Hepatocyte (in vitro differentiated cells): Measurements from ENCODE around the gene CDC42EP1. TPM values are rescaled to one million over a fixed set of nuclear protein-coding genes. Genes with fewer than 3 reads are reported as not detected.
"Not testable (repeated sequence)": the region's sequence is repeated elsewhere in the genome, so short reads cannot be mapped to it uniquely, and the experiment has no call there.

Source experiments
- DNase-seq: peaks from one replicate; pipeline ENCODE4 v3.0.0-alpha.2; 2016; ENCODE audit warnings: low spot score
- H2AFZ ChIP-seq: fragments of 200-600 bp; sonication (generic); 2 replicates; pipeline ENCODE4 v1.6.0; 2016; ENCODE audit warnings: antibody characterized with exemption, mild to moderate bottlenecking
- H3K27ac ChIP-seq: fragments of 200-600 bp; sonication (generic); 2 replicates; pipeline ENCODE4 v1.5.1; 2016; ENCODE audit warnings: mild to moderate bottlenecking
- H3K27me3 ChIP-seq: fragments of 200-600 bp; sonication (generic); 2 replicates; pipeline ENCODE4 v1.6.1; 2016
- H3K36me3 ChIP-seq: fragments of 200-600 bp; sonication (generic); replicated peaks from 2 replicates; pipeline ENCODE4 v1.5.1; 2016; ENCODE audit warnings: low read depth; ENCODE audit not compliant: insufficient read depth
- H3K4me1 ChIP-seq: fragments of 200-600 bp; sonication (generic); 2 replicates; pipeline ENCODE4 v1.5.1; 2016; ENCODE audit warnings: mild to moderate bottlenecking, moderate library complexity; ENCODE audit not compliant: insufficient read depth
- H3K4me2 ChIP-seq: fragments of 200-600 bp; sonication (generic); 2 replicates; pipeline ENCODE4 v1.6.0; 2016
- H3K4me3 ChIP-seq: fragments of 200-600 bp; sonication (generic); 2 replicates; pipeline ENCODE4 v1.5.1; 2016; ENCODE audit warnings: mild to moderate bottlenecking
- H3K79me2 ChIP-seq: fragments of 200-600 bp; sonication (generic); 2 replicates; pipeline ENCODE4 v1.6.0; 2017; ENCODE audit warnings: mild to moderate bottlenecking
- H3K9me2 ChIP-seq: fragments of 200-600 bp; sonication (generic); replicated peaks from 2 replicates; pipeline ENCODE4 v1.6.0; 2017; ENCODE audit warnings: mild to moderate bottlenecking; ENCODE audit not compliant: insufficient read depth
- H3K9me3 ChIP-seq: fragments of 200-600 bp; sonication (generic); 2 replicates; pipeline ENCODE4 v1.5.1; 2016; ENCODE audit warnings: low read depth, mild to moderate bottlenecking
- H4K20me1 ChIP-seq: fragments of 200-600 bp; sonication (generic); 2 replicates; pipeline ENCODE4 v1.6.0; 2016; ENCODE audit warnings: mild to moderate bottlenecking; ENCODE audit not compliant: insufficient read depth, poor library complexity, severe bottlenecking
- EZH2 ChIP-seq: fragments of 200-600 bp; sonication (generic); IDR thresholded peaks from 2 replicates; pipeline ENCODE4 v1.6.1; 2016; ENCODE audit warnings: antibody characterized with exemption, mild to moderate bottlenecking, borderline replicate concordance
- EZH2phosphoT487 ChIP-seq: fragments of 200-600 bp; sonication (generic); IDR thresholded peaks from one replicate; pipeline ENCODE4 v1.6.1; 2018; ENCODE audit warnings: antibody characterized with exemption, mild to moderate bottlenecking, low read depth, moderate library complexity; ENCODE audit not compliant: unreplicated experiment, severe bottlenecking
- WGBS: methylation state at CpG from one replicate; pipeline ENCODE4 v1.1.6; 2016; ENCODE audit warnings: low lambda C conversion rate; ENCODE audit errors: missing lambda C conversion rate; 5-methylcytosine and 5-hydroxymethylcytosine counted together
- polyA plus RNA-seq: library from polyadenylated mRNA; unstranded; fragments of >200 nt; fragmentation: Nextera tagmentation; extraction: Ambion mirVana; gene quantifications from 2 replicates; pipeline ENCODE4 v1.2.1, GENCODE V29; 2016
- total RNA-seq: library from RNA; depleted of rRNA; stranded (reverse); fragments of >200 nt; gene quantifications from 2 replicates; pipeline ENCODE4 v1.2.3, GENCODE V29; 2014
- TF ChIP-seq, protein P1 (sequence below): fragments of 200-600 bp; sonication (generic); IDR thresholded peaks from 2 replicates; pipeline ENCODE4 v1.5.1; 2016; ENCODE audit warnings: antibody characterized with exemption, mild to moderate bottlenecking; ENCODE audit not compliant: poor library complexity

CDC42EP1 gene
- total and polyA plus RNA-seq, 2 experiments from 2014 or later = 34.6 to 149 TPM

DNA sequence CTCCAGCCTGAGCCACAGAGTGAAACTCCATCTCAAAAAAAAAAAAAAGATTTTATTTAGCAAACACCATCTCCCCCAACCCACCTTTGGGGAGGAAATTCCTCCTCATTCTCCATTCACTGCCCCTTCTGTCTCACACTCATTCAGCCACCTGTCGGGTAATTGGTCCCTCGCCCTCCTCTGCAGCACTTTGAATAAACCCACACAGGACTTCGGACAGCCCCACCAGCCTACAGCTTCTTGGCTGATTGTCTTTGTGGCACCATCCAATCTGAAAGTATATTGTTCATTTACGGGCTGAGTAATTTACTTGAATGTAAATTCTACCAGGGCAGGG is 40.9 kb downstream of the CDC42EP1 start:
- no peaks in the 10 kb centered on the region for H3K79me2 ChIP-seq
- peak overlapping the region; percentile 65 for H3K4me2 ChIP-seq
- no peak for DNase-seq
- H2AFZ ChIP-seq = no peak overlapping the region
- H4K20me1 ChIP-seq = no peaks in the 10 kb centered on the region
- H3K9me3 ChIP-seq = no peaks in the 10 kb centered on the region
- 41% methylated on average over 4 of the region's 4 CpGs for WGBS
- H3K4me3 ChIP-seq = no peak overlapping the region
- H3K9me2 ChIP-seq = no peaks in the 10 kb centered on the region
- peak overlapping the region; percentile 46 for H3K27ac ChIP-seq
- no peaks in the 10 kb centered on the region for H3K27me3 ChIP-seq
- no peaks in the 10 kb centered on the region for H3K36me3 ChIP-seq
- TF ChIP-seq EZH2phosphoT487 (no peak), EZH2 (no peak)
- TF ChIP-seq, protein P1, sequence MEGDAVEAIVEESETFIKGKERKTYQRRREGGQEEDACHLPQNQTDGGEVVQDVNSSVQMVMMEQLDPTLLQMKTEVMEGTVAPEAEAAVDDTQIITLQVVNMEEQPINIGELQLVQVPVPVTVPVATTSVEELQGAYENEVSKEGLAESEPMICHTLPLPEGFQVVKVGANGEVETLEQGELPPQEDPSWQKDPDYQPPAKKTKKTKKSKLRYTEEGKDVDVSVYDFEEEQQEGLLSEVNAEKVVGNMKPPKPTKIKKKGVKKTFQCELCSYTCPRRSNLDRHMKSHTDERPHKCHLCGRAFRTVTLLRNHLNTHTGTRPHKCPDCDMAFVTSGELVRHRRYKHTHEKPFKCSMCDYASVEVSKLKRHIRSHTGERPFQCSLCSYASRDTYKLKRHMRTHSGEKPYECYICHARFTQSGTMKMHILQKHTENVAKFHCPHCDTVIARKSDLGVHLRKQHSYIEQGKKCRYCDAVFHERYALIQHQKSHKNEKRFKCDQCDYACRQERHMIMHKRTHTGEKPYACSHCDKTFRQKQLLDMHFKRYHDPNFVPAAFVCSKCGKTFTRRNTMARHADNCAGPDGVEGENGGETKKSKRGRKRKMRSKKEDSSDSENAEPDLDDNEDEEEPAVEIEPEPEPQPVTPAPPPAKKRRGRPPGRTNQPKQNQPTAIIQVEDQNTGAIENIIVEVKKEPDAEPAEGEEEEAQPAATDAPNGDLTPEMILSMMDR = no peak
- H3K4me1 ChIP-seq = no peaks in the 10 kb centered on the region

DNA sequence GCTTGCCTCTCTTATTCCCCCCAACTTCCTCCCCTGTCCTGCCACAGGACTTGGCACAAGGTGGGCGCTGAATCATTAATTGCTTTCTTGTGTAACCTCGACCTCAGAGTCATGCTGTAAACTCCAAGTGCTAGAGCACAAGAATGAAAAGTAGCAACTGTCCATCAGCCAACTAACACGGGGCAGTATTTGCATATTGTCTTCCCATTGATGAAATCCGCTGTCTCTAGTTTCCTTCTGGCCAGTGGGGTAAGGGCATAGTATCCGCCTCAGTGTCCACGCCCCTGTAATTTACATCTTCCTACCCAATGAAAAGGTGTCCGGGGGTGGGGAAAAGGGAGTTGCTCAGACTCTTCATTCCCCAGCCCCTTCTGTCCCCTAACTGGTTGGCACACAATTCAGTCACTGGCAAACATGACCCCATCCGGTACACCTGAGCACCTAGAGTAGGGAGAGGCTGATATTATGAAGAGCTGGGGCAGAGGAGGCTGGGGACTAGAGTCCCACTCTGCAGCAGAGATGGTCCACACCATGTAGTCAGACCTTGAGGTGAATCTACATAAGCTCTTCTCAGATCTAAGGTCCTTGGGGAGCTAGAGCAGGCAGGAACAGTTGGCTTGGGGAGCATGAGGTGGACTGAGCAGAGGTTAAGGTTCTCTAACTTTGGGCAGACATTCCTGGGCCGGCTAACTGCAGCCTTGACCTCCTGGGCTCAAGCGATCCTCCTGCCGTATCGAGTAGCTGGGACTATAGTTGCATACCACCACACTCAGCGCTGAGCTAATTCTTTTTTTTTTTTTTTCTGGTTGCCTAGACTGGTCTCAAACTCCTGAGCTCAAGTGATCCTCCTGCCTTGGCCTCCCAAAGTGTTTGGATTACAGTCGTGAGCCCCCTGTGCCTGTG is 41.5 kb downstream of the CDC42EP1 start:
- Histone ChIP-seq H3K4me2 (peak overlapping the region; percentile 65), H2AFZ (no peak overlapping the region), H3K79me2 (no peaks in the 10 kb centered on the region), H4K20me1 (no peaks in the 10 kb centered on the region), H3K9me2 (no peaks in the 10 kb centered on the region), H3K9me3 (no peaks in the 10 kb centered on the region), H3K4me3 (no peak overlapping the region), H3K36me3 (no peaks in the 10 kb centered on the region), H3K4me1 (no peaks in the 10 kb centered on the region), H3K27ac (peak overlapping the region; percentile 46), H3K27me3 (no peaks in the 10 kb centered on the region)
- no peak for TF ChIP-seq EZH2phosphoT487
- no peak for TF ChIP-seq EZH2
- TF ChIP-seq, protein P1 = no peak
- WGBS = 41% methylated on average over 14 of the region's 14 CpGs
- DNase-seq = peak; percentile 77

DNA sequence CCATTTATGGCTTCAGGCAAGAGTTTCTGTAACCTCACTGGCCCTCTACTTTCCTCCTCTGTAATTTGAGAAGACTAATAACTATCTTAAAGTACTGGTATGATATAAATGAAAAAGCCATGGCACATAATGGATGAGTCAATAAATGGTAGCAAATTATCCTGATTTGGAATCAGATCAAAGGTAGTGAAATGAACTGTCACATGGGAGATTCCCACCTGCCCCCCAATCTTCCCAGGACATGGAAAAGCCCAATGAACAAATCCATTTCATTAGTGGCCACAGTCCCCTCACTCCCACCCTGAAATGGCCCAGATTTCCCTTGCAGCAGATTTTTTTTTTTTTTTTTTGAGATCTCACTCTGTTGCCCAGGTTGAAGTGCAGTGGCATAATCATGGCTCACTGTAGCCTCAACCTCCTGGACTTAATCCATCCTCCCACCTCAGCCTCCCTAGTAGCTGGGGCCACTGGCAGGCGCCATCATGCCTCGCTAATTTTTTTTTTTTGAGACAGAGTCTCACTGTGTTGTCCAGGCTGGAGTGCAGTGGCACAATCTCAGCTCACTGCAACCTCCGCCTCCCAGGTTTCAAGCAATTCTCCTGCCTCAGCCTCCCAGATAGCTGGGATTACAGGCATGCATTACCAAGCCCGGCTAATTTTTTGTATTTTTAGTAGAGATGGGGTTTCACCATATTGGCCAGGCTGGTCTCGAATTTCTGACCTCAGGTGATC is 42.4 kb downstream of the CDC42EP1 start:
- DNase-seq, H3K9me2 ChIP-seq, H3K4me2 ChIP-seq, H3K27ac ChIP-seq, H3K79me2 ChIP-seq, H3K4me1 ChIP-seq, H3K9me3 ChIP-seq, H2AFZ ChIP-seq, H3K27me3 ChIP-seq, H3K4me3 ChIP-seq, H4K20me1 ChIP-seq, H3K36me3 ChIP-seq: not testable (repeated sequence)
- WGBS = 83% methylated on average over 5 of the region's 5 CpGs

DNA sequence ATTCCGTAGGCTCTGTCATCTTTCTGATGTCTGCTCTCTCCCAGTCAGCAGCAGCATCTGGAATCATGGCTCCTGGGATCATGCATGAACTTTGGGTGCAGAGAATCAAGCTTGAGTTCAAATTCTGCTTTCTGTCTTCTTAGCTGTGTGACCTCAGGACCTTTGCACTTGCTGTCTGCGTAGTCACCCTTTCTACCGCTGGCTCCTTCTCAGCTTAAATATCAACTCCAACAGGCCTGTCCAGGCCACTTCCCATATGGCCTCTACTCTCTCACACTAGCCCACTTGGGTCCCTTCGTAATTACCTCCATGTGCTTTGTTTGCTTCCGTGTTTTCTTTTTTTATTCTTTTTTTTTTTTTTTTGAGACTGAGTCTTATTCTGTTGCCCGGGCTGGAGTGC is 43.8 kb downstream of the CDC42EP1 start:
- no peak overlapping the region for H2AFZ ChIP-seq
- H3K27me3 ChIP-seq = no peaks in the 10 kb centered on the region
- peaks cover 10% of the 10 kb centered on the region for H3K4me1 ChIP-seq
- no peak overlapping the region for H3K4me3 ChIP-seq
- WGBS = 93% methylated on average over 6 of the region's 6 CpGs
- TF ChIP-seq EZH2phosphoT487 = no peak
- no peak for TF ChIP-seq EZH2
- TF ChIP-seq, protein P1 = no peak
- DNase-seq = no peak
- H3K9me2 ChIP-seq = no peaks in the 10 kb centered on the region
- H3K36me3 ChIP-seq = no peaks in the 10 kb centered on the region
- no peaks in the 10 kb centered on the region for H3K79me2 ChIP-seq
- no peak overlapping the region for H3K27ac ChIP-seq
- H4K20me1 ChIP-seq = no peaks in the 10 kb centered on the region
- H3K9me3 ChIP-seq = no peaks in the 10 kb centered on the region
- H3K4me2 ChIP-seq = no peak overlapping the region
